HepG2 (cell line): ENCODE results near the gene MRPL43. TPM values are rescaled to one million over a fixed set of nuclear protein-coding genes. Genes with fewer than 3 reads are reported as not detected.
A peak's percentile ranks its signal among the peaks of the same experiment; 100 is the strongest.

Source experiments
- BRCA1 ChIP-seq: sonication (generic); formaldehyde crosslinking; IDR thresholded peaks from 2 replicates; pipeline ENCODE4 v1.4.0; 2020; ENCODE audit warnings: missing genetic modification reagents
- CBX5 ChIP-seq: sonication (generic); formaldehyde crosslinking; IDR thresholded peaks from 2 replicates; pipeline ENCODE4 v1.4.0; 2020; ENCODE audit warnings: missing genetic modification reagents, borderline replicate concordance
- EP300 ChIP-seq, 3 experiments: sonication (generic) in 1 of 3; formaldehyde crosslinking in 1 of 3; IDR thresholded peaks; 2 replicates each; pipeline versions ENCODE4 v1.5.1 to v1.6.1; 2011 to 2020; ENCODE audit warnings: low read depth in 2 of 3, low read length in 2 of 3, borderline replicate concordance in 1 of 3, improper control_type of control experiment in 1 of 3, mild to moderate bottlenecking in 1 of 3, missing genetic modification reagents in 1 of 3, moderate library complexity in 1 of 3
- HDAC2 ChIP-seq: sonication (generic); formaldehyde crosslinking; IDR thresholded peaks from 2 replicates; pipeline ENCODE4 v1.4.0; 2020; ENCODE audit warnings: missing genetic modification reagents
- HNRNPH1 ChIP-seq: fragments of 200-400 bp; formaldehyde crosslinking; optimal IDR thresholded peaks from 2 replicates; pipeline ENCODE3; 2017; ENCODE audit warnings: mild to moderate bottlenecking, low read depth, low read length
- IKZF5 ChIP-seq: IDR thresholded peaks from 2 replicates; pipeline ENCODE4 v1.6.1; 2018; ENCODE audit warnings: missing genetic modification reagents, mild to moderate bottlenecking, missing compliant biosample characterization
- KLF6 ChIP-seq: IDR thresholded peaks from 2 replicates; pipeline ENCODE4 v1.8.0; 2016; ENCODE audit warnings: missing biosample characterization, missing genetic modification reagents
- MIXL1 ChIP-seq: IDR thresholded peaks from 2 replicates; pipeline ENCODE4 v1.6.1; 2016
- NFKBIZ ChIP-seq: IDR thresholded peaks from 2 replicates; pipeline ENCODE4 v1.6.1; 2018; ENCODE audit warnings: missing genetic modification reagents, missing compliant biosample characterization
- PHF20 ChIP-seq: sonication (generic); formaldehyde crosslinking; IDR thresholded peaks from 2 replicates; pipeline ENCODE4 v1.5.0; 2020; ENCODE audit warnings: mild to moderate bottlenecking, missing genetic modification reagents
- STAT5B ChIP-seq: sonication (generic); formaldehyde crosslinking; IDR thresholded peaks from 2 replicates; pipeline ENCODE4 v1.4.0; 2020; ENCODE audit warnings: missing genetic modification reagents
- ZBTB8A ChIP-seq: sonication (generic); formaldehyde crosslinking; IDR thresholded peaks from 2 replicates; pipeline ENCODE4 v1.4.0; 2020; ENCODE audit warnings: mild to moderate bottlenecking, low read depth, missing genetic modification reagents, borderline replicate concordance
- ZFP36L1 ChIP-seq: sonication (generic); formaldehyde crosslinking; IDR thresholded peaks from 2 replicates; pipeline ENCODE4 v1.8.0; 2022; ENCODE audit warnings: mild to moderate bottlenecking, missing genetic modification reagents, moderate library complexity
- ZNF235 ChIP-seq: sonication (generic); formaldehyde crosslinking; IDR thresholded peaks from 2 replicates; pipeline ENCODE4 v1.8.1; 2023; ENCODE audit warnings: mild to moderate bottlenecking, missing genetic modification reagents, borderline replicate concordance
- ZNF264 ChIP-seq: sonication (generic); formaldehyde crosslinking; IDR thresholded peaks from 2 replicates; pipeline ENCODE4 v1.4.0; 2020; ENCODE audit warnings: missing genetic modification reagents
- ZNF331 ChIP-seq: sonication (generic); formaldehyde crosslinking; IDR thresholded peaks from 2 replicates; pipeline ENCODE4 v1.4.0; 2020; ENCODE audit warnings: missing genetic modification reagents
- ZNF414 ChIP-seq: sonication (generic); formaldehyde crosslinking; IDR thresholded peaks from 2 replicates; pipeline ENCODE4 v1.5.0; 2020; ENCODE audit warnings: missing genetic modification reagents
- ZNF513 ChIP-seq: sonication (generic); formaldehyde crosslinking; conservative IDR thresholded peaks from 2 replicates; pipeline ENCODE4 v1.5.0; 2020; ENCODE audit warnings: missing genetic modification reagents
- ZNF614 ChIP-seq: IDR thresholded peaks from 2 replicates; pipeline ENCODE4 v1.6.1; 2018; ENCODE audit warnings: missing biosample characterization, missing genetic modification reagents, inconsistent platforms, borderline replicate concordance
- ZSCAN22 ChIP-seq: sonication (generic); formaldehyde crosslinking; IDR thresholded peaks from 2 replicates; pipeline ENCODE4 v1.4.0; 2020; ENCODE audit warnings: mild to moderate bottlenecking, missing genetic modification reagents
- ZSCAN9 ChIP-seq: IDR thresholded peaks from 2 replicates; pipeline ENCODE4 v1.6.1; 2016; ENCODE audit warnings: borderline replicate concordance
- polyA plus RNA-seq, 8 experiments: library from polyadenylated mRNA; depleted of rRNA in 3 of 8; stranded (reverse) in 7 of 8; unstranded in 1 of 8; fragments of >200 nt; fragmentation: Illumina TruSeq in 4 of 8; extraction: Trizol in 4 of 8; gene quantifications; 2 replicates each; pipeline versions ENCODE4 v1.2.1 to v1.2.3, GENCODE V29; 2011 to 2016; ENCODE audit warnings: low read depth in 4 of 8, missing spikeins in 1 of 8, mixed read lengths in 1 of 8; ENCODE audit not compliant: insufficient read depth in 1 of 8
- total RNA-seq, 5 experiments: library from RNA; depleted of rRNA; stranded (reverse); fragments of >200 nt; fragmentation: Illumina TruSeq; extraction: Trizol; gene quantifications; 2 replicates each; pipeline ENCODE4 v1.2.3, GENCODE V29; 2016; ENCODE audit warnings: low read depth in 1 of 5
- TF ChIP-seq, protein P1 (sequence below): sonication (generic); formaldehyde crosslinking; IDR thresholded peaks from 2 replicates; pipeline ENCODE4 v1.5.1; 2020; ENCODE audit warnings: missing genetic modification reagents, mild to moderate bottlenecking, borderline replicate concordance
- TF ChIP-seq, protein P2 (sequence below): sonication (generic); formaldehyde crosslinking; IDR thresholded peaks from 2 replicates; pipeline ENCODE4 v1.4.0; 2020; ENCODE audit warnings: missing genetic modification reagents, mild to moderate bottlenecking, borderline replicate concordance
- TF ChIP-seq, protein P3 (sequence below): IDR thresholded peaks from 2 replicates; pipeline ENCODE4 v1.6.1; 2012; ENCODE audit warnings: inconsistent platforms

Gene MRPL43
- total and polyA plus RNA-seq, 2 of the 13 experiments (the other 11 are each of a cell fraction or from before 2014, with no cell fraction given): 71.0 to 73.7 TPM

DNA sequence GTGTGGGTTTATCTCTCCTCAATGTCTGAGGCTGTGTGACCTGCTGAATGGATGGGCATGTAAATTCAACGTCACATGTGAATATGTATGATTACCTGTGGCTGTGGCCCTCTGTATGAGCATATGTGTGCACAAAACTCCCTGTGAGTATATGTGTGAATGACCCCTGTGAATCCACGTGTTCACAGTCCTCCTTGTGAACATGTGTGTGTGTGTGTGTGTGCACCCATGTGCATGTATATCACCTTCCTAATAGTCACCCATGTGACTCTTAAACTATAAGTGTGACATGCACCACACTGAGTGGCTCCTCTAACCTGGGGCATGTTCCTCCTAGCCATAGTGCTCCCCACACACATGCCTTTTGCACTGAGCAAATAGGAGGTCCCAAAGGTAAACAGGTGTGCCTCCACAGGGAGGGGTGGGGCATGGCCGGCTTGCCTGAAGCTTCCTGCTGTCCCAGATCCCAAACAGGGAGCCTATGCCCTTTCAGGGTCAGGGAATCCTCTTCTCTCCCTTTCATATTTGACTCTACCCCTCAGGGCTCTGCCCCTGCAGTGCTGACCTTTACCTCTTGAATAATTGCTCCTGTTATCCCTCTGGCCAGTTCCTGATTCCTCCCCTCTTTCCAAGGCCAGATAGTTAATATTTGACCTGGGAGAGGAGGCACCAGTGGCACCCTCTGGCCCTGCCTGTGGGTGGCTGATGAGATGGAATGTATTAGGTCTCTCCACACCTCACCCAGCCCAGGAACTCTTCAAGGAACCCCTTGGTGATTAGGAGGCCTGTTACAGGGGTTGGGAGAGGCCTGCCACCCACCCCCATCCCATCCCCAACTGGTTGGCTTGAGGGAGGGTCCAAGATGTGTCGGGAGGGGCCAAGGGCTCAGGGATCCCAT, 16.1 kb downstream of the MRPL43 start (continued):
- TF ChIP-seq ZNF331 (CRISPR knock-in tag) (peak; percentile 71), ZNF264 (CRISPR knock-in tag) (peak; percentile 70), STAT5B (CRISPR knock-in tag) (no peak), EP300 (IDR thresholded peaks at IDR 0.05; ENCODE audit: low read depth in 2 of 2, low read length in 2 of 2) (peak in 1 of 2 experiments; percentile 85; a peak in 2 of 4 replicates), EP300 (CRISPR knock-in tag; IDR thresholded peaks at IDR 0.05; ENCODE audit: borderline replicate concordance) (peak; percentile 90), KLF6 (CRISPR knock-in tag) (peak; percentile 39; the same call in 1 of the 2 replicates), CBX5 (CRISPR knock-in tag) (peak; percentile 80; the same call in 1 of the 2 replicates), HDAC2 (CRISPR knock-in tag) (peak; percentile 95), PHF20 (CRISPR knock-in tag) (no peak; the same call in 1 of the 2 replicates), ZSCAN9 (CRISPR knock-in tag) (peak; percentile 62; the same call in 1 of the 2 replicates), IKZF5 (peak; percentile 88), ZNF614 (peak; percentile 87; the same call in 1 of the 2 replicates), BRCA1 (CRISPR knock-in tag) (no peak), ZFP36L1 (CRISPR knock-in tag) (no peak), NFKBIZ (CRISPR knock-in tag) (peak; percentile 83; the same call in 1 of the 2 replicates), ZBTB8A (CRISPR knock-in tag) (no peak), HNRNPH1 (no peak), ZSCAN22 (CRISPR knock-in tag) (no peak; the same call in 1 of the 2 replicates), ZNF235 (CRISPR knock-in tag) (no peak), MIXL1 (CRISPR knock-in tag) (peak; percentile 93), ZNF513 (CRISPR knock-in tag) (no peak), ZNF414 (CRISPR knock-in tag) (no peak)
- TF ChIP-seq, protein P1, sequence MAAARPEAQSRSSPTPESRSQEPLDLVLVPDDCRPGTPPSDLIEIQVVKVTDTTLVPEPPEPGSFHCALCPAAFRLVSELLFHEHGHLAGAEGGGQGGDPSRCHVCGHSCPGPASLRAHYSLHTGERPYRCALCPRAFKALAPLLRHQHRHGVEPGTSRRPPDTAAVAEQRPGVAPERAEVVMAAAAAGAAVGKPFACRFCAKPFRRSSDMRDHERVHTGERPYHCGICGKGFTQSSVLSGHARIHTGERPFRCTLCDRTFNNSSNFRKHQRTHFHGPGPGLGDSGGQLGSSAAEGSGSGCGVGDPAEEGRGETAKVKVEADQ (CRISPR knock-in tag): peak; percentile 43; the same call in 1 of the 2 replicates
- TF ChIP-seq, protein P2, sequence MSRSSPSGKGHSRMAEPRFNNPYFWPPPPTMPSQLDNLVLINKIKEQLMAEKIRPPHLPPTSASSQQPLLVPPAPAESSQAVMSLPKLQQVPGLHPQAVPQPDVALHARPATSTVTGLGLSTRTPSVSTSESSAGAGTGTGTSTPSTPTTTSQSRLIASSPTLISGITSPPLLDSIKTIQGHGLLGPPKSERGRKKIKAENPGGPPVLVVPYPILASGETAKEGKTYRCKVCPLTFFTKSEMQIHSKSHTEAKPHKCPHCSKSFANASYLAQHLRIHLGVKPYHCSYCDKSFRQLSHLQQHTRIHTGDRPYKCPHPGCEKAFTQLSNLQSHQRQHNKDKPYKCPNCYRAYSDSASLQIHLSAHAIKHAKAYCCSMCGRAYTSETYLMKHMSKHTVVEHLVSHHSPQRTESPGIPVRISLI: no peak
- TF ChIP-seq, protein P3, sequence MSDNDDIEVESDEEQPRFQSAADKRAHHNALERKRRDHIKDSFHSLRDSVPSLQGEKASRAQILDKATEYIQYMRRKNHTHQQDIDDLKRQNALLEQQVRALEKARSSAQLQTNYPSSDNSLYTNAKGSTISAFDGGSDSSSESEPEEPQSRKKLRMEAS: no peak
